SK-N-SH (cell line): Measurements from ENCODE around the gene PSME4.

Experiments
- EZH2phosphoT487 ChIP-seq: fragments of 200-600 bp; sonication (generic); IDR thresholded peaks from 2 replicates; pipeline ENCODE4 v1.6.1; 2017; ENCODE audit warnings: low read depth, mixed run types, mild to moderate bottlenecking, antibody characterized with exemption, moderate library complexity, borderline replicate concordance
- POLR2AphosphoS5 ChIP-seq: IDR thresholded peaks from 2 replicates; pipeline ENCODE4 v1.6.1; 2012; ENCODE audit warnings: low read depth, low read length
- TEAD4 ChIP-seq: IDR thresholded peaks from 2 replicates; pipeline ENCODE4 v1.4.0; 2012; ENCODE audit warnings: mild to moderate bottlenecking, borderline replicate concordance; ENCODE audit not compliant: insufficient read depth
- TF ChIP-seq, protein P1 (sequence below): fragments of 200-600 bp; sonication (generic); IDR thresholded peaks from 2 replicates; pipeline ENCODE4 v1.6.1; 2017; ENCODE audit warnings: antibody characterized with exemption, mild to moderate bottlenecking, moderate library complexity
- TF ChIP-seq, protein P2 (sequence below): IDR thresholded peaks from 2 replicates; pipeline ENCODE4; 2012
- TF ChIP-seq, protein P3 (sequence below): IDR thresholded peaks from 2 replicates; pipeline ENCODE4 v1.4.0; 2012; ENCODE audit warnings: low read depth, borderline replicate concordance

DNA sequence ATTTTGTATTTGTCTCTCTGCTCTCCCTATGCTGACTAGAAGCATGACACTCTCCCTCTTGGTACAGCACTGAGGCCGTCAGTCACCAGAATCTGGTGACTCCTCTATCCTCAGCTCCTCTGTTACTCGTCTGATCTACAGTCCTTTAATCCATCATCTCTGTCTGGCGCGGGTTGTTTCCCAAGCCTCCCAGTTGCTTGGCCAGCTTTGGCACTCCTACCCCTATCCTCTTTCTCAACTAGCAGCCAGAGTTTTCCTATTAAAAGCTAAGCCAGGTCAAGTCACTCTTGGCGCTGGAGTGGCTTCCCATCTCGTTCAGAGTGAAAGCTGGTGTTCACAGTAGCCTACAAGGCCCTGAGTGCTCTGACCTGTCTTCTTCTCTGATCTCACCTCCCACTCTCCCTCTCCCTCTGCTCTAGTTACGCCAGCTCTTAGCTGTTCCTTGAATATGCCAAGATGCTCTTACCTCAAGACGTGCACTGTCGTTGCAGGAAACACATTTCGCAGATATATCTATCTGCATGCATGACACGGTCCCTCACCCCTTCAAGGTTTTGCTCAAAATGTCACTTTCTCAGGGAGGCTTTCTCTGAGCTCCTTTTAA lies 41.8 kb upstream of the PSME4 start:
- TF ChIP-seq, protein P1, sequence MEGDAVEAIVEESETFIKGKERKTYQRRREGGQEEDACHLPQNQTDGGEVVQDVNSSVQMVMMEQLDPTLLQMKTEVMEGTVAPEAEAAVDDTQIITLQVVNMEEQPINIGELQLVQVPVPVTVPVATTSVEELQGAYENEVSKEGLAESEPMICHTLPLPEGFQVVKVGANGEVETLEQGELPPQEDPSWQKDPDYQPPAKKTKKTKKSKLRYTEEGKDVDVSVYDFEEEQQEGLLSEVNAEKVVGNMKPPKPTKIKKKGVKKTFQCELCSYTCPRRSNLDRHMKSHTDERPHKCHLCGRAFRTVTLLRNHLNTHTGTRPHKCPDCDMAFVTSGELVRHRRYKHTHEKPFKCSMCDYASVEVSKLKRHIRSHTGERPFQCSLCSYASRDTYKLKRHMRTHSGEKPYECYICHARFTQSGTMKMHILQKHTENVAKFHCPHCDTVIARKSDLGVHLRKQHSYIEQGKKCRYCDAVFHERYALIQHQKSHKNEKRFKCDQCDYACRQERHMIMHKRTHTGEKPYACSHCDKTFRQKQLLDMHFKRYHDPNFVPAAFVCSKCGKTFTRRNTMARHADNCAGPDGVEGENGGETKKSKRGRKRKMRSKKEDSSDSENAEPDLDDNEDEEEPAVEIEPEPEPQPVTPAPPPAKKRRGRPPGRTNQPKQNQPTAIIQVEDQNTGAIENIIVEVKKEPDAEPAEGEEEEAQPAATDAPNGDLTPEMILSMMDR: no peak
- no peak for TF ChIP-seq TEAD4
- TF ChIP-seq EZH2phosphoT487: no peak
- TF ChIP-seq, protein P2, sequence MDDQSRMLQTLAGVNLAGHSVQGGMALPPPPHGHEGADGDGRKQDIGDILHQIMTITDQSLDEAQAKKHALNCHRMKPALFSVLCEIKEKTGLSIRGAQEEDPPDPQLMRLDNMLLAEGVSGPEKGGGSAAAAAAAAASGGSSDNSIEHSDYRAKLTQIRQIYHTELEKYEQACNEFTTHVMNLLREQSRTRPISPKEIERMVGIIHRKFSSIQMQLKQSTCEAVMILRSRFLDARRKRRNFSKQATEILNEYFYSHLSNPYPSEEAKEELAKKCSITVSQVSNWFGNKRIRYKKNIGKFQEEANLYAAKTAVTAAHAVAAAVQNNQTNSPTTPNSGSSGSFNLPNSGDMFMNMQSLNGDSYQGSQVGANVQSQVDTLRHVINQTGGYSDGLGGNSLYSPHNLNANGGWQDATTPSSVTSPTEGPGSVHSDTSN: no peak
- no peak for TF ChIP-seq POLR2AphosphoS5
- TF ChIP-seq, protein P3, sequence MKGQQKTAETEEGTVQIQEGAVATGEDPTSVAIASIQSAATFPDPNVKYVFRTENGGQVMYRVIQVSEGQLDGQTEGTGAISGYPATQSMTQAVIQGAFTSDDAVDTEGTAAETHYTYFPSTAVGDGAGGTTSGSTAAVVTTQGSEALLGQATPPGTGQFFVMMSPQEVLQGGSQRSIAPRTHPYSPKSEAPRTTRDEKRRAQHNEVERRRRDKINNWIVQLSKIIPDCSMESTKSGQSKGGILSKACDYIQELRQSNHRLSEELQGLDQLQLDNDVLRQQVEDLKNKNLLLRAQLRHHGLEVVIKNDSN: no peak
